GM10847 (cell line): ENCODE results near the gene TMEM92.

Experiments used
- POLR2A ChIP-seq: IDR thresholded peaks from 2 replicates; pipeline ENCODE4 v1.6.1; 2011; ENCODE audit not compliant: insufficient read length; ENCODE audit errors: extremely low read depth

TMEM92 gene

DNA sequence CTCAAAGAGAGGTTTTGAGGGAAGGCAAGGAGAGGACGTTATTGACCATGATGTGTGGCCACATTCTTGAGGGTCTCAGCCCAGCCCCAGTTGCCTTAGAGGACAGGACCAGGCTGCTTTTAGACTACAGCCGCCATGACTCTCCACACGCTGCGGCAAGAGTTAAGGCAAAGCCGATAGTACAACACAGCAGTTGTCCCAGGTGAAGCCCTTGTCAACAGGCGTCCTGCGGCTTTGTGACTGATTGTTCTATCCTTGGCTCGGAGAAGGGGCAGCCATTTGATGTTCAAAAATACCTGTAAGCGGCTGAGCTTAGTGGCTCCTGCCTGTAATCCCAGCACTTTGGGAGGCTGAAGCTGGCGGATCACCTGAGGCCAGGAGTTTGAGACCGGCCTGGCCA, 28.8 kb downstream of the TMEM92 start:
- TF ChIP-seq POLR2A = no peak

DNA sequence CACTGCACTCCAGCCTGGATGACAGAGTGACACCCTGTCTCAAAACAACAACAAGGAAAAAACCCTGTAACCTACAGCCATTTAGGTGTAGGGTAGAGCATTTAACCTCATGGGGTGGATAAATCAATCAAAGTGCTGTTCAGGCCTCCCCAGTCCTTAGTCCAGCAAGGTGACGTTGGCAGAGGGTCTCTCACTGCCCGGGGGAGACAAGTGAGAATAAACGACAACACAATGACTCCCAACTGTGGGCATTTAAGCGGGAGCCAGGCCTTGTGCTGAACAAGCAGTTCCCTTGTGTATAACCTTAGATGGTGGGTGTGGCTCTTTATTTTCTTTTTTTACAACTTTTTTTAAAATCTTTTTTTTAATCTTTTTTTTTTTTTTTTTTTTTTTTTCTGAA, 29.3 kb downstream of the TMEM92 start:
- TF ChIP-seq POLR2A = no peak

GRCh38 chr17:50304781-50305404, 30.6 kb downstream of the TMEM92 start:
- TF ChIP-seq POLR2A = no peak

DNA sequence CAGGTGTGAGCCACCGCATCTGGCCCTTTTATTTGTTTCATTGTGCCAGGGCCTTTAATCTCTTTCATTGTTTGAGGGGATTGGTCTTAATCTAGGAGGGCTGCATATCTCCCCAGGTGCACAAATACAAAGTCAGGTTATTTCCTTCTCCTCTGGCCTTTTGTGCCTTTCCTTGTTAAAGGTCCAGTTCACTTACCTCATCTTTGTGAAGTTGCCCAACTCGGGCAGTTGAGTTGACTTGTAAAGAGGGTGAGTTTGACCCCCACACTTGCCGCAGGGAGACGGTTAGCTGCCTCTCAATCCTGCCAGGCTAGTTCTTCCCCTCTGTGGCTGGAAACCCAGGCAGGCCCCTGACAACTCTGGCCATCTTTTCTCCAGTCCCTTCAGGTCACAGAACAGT, 33.4 kb downstream of the TMEM92 start:
- no peak for TF ChIP-seq POLR2A

DNA sequence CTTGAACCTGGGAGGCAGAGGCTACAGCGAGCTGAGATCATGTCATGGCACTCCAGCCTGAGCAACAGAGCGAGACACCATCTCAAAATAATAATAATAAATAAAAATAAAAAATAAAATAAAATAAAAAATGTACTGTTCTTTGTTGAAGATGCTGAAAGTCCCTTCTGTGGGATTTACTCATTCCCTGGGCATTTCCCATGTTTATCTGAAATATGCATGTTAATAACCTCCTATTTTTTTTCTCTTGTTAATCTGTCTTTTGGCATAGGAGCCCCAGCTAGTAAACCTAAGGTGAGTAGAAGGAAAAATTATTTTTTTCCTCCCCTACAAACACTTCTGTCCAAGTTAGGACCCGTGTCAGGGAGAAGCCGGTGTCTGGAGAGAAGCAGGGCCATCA, 34.4 kb downstream of the TMEM92 start:
- TF ChIP-seq POLR2A = no peak

GRCh38 chr17:50310455-50311111, 36.3 kb downstream of the TMEM92 start:
- no peak for TF ChIP-seq POLR2A

- TF ChIP-seq POLR2A = no peak
These were observed 36.8 kb downstream of the TMEM92 start for GRCh38 chr17:50311112-50311460.

GRCh38 chr17:50311483-50311882, 37.2 kb downstream of the TMEM92 start:
- no peak for TF ChIP-seq POLR2A

DNA sequence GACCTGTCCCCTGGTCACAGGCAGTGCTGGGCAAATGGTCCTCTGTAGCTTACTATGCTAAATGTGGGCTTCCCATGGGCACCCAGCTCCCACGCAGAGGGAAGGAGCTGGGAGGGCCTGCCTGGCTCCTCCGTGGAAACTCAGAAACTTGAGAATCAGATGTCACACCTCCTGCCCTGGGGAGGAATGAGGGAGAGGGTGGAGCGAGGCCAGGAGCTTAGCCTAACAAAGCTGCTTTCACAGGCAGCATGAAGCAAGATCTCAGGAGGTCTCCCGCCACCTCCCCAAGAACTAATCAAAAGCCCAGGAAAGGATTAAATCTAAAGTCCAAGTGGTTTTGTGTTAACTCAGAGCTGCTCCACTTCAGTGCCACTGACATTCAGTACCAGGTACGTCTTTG, 38.0 kb downstream of the TMEM92 start:
- TF ChIP-seq POLR2A = no peak

DNA sequence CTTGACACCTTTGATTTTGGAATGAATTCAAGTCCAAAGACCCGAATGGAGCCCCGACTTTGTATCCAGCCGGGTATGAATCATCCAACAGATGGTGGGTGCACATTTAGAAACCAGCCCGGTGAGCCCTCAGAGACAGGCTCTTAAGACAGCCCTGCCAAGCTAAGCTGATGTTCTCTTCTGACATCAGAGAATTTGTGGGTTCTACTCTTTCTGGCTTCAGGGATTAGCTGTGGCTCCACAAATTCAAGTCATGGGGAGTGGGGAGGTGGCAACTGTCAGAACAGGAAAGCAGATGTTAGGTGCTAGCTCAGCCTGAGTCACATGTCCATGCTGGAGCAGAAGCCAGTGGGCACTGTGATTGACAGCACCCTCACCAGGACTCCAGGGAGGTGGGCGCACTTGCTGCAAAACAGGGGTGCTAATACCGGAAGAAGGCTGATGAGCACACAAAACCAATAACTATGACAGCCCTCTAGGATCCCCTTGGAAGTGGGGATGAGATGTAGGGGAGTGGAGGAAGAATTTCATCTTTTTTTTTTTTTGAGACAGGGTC, 40.3 kb downstream of the TMEM92 start:
- TF ChIP-seq POLR2A = no peak

DNA sequence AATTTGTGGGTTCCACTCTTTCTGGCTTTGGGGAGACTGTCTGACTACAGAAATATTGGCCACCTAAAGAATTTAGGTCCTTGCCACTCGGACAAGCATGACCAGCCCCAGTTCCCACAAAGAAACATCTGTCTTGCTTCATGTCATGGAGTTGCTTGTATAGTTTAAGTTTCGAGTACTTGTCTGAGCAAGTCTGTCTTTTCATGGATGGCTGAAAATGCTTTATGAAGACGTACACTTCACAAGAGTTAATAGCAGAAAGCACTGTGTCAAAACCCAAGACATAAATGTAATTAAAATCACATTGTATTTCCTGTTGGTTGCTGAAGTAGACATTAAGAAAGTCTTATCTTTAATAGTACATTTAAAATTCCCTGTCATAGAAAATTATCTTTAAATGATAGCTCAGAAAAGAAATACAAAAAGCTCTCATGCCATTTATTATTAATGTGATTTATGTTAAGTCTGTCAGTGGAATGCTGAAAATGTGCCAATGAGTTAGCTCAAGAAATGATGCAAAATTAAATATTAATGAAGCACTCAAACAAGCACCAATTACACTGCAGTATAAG, 41.8 kb downstream of the TMEM92 start:
- no peak for TF ChIP-seq POLR2A

GRCh38 chr17:50317121-50317520, 42.9 kb downstream of the TMEM92 start:
- no peak for TF ChIP-seq POLR2A

- no peak for TF ChIP-seq POLR2A
These were observed 44.4 kb downstream of the TMEM92 start for GRCh38 chr17:50318501-50319285.

DNA sequence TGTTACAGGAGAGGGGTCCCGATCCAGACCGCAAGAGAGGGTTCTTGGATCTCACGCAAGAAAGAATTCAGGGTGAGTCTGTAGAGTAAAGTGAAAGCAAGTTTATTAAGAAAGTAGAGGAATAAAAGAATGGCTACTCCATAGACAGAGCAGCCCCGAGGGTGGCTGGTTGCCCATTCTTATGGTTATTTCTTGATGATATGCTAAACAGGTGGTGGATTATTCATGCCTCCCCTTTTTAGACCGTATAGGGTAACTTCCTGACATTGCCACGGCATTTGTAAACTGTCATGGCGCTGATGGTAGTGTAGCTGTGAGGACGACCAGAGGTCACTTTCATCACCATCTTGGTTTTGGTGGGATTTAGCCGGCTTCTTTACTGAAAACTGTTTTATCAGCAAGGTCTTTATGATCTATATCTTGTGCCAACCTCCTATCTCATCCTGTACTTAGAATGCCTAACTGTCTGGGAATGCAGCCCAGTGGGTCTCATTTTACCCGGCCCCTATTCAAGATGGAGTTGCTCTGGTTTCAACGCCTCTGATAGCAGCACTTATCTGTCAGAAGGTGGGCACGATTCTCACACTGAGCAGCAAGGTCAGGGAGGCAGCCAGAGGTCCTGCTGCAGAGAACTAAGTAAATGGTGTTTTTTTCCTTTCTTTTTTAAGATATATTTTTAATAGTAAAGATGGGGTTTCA, 45.2 kb downstream of the TMEM92 start:
- no peak for TF ChIP-seq POLR2A

DNA sequence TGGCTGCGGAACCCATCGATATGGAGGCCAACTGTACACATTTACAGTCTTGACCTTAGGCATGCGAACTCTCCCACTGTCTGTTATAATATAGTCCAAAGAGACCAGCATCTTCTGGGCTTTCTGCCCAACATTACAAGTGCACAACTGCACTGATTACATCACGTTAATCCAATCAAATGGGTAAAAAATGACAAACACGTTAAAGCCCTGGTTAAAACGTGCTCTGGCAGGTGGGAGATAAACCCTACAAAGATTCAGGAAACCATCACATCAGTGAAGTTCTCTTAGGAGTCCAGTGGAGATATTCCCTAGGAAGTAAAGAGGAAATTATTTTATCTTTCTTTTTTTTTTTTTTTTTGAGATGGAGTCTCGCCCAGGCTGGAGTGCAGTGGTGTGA, 48.0 kb downstream of the TMEM92 start:
- TF ChIP-seq POLR2A = no peak
